NCI-H1417 treated with DMSO at 0.1 percent for 48 hours (cell line): ENCODE data around the gene TRABD2A.
A peak's percentile ranks its signal among the peaks of the same experiment; 100 is the strongest.
"Not testable (repeated sequence)": the region's sequence is repeated elsewhere in the genome, so short reads cannot be mapped to it uniquely, and the experiment has no call there.

Experiments
- DNase-seq: peaks from one replicate; lab custom pipeline; 2025; lab: John Stamatoyannopoulos, UW

Gene TRABD2A

GRCh38 chr2:84880645-84881521 lies at the start of gene TRABD2A:
TRABD2A (minus strand) TSS chr2:84881084; CDS start chr2:84881039, 45 bp downstream.
- DNase-seq = no peak

GRCh38 chr2:84927275-84927627 lies 46.4 kb upstream of the TRABD2A start:
- DNase-seq = no peak

GRCh38 chr2:84925724-84926376 lies 45.0 kb upstream of the TRABD2A start:
- peak; percentile 57 for DNase-seq

- DNase-seq = no peak
Observed at GRCh38 chr2:84925336-84925723, 44.4 kb upstream of the TRABD2A start.

GRCh38 chr2:84924173-84925106 lies 43.6 kb upstream of the TRABD2A start:
- DNase-seq = no peak

- DNase-seq = no peak
Observed at GRCh38 chr2:84923009-84923408, 42.1 kb upstream of the TRABD2A start.

- DNase-seq = no peak
Observed at GRCh38 chr2:84919885-84920580, 39.1 kb upstream of the TRABD2A start.

- no peak for DNase-seq
Observed at GRCh38 chr2:84918430-84918829, 37.5 kb upstream of the TRABD2A start.

GRCh38 chr2:84917821-84918220 lies 36.9 kb upstream of the TRABD2A start:
- not testable (repeated sequence) for DNase-seq

GRCh38 chr2:84915675-84916074 lies 34.8 kb upstream of the TRABD2A start:
- DNase-seq = not testable (repeated sequence)

GRCh38 chr2:84914334-84914733 lies 33.5 kb upstream of the TRABD2A start:
- no peak for DNase-seq

- no peak for DNase-seq
Observed at GRCh38 chr2:84912984-84913383, 32.1 kb upstream of the TRABD2A start.

GRCh38 chr2:84911135-84911678 lies 30.3 kb upstream of the TRABD2A start:
- no peak for DNase-seq

- no peak for DNase-seq
Observed at GRCh38 chr2:84908948-84909713, 28.2 kb upstream of the TRABD2A start.

GRCh38 chr2:84906900-84907714 lies 26.2 kb upstream of the TRABD2A start:
- DNase-seq = no peak

GRCh38 chr2:84906108-84906899 lies 25.4 kb upstream of the TRABD2A start:
- no peak for DNase-seq

GRCh38 chr2:84905181-84906107 lies 24.6 kb upstream of the TRABD2A start, which contains the start of gene TMSB10:
TMSB10 (plus strand) TSS chr2:84905656.
- no peak for DNase-seq

GRCh38 chr2:84904717-84905174 lies 23.9 kb upstream of the TRABD2A start:
- DNase-seq = no peak
